GM21367 (cell line): ENCODE data around the gene SFRP4.
"Not testable (repeated sequence)": the region's sequence is repeated elsewhere in the genome, so short reads cannot be mapped to it uniquely, and the experiment has no call there.

ENCODE experiments used
- ATAC-seq: cut with Tn5 transposase; IDR thresholded peaks from one replicate; pipeline ENCODE4 v1.9.1; 2021; ENCODE audit not compliant: unreplicated experiment

SFRP4 gene

DNA sequence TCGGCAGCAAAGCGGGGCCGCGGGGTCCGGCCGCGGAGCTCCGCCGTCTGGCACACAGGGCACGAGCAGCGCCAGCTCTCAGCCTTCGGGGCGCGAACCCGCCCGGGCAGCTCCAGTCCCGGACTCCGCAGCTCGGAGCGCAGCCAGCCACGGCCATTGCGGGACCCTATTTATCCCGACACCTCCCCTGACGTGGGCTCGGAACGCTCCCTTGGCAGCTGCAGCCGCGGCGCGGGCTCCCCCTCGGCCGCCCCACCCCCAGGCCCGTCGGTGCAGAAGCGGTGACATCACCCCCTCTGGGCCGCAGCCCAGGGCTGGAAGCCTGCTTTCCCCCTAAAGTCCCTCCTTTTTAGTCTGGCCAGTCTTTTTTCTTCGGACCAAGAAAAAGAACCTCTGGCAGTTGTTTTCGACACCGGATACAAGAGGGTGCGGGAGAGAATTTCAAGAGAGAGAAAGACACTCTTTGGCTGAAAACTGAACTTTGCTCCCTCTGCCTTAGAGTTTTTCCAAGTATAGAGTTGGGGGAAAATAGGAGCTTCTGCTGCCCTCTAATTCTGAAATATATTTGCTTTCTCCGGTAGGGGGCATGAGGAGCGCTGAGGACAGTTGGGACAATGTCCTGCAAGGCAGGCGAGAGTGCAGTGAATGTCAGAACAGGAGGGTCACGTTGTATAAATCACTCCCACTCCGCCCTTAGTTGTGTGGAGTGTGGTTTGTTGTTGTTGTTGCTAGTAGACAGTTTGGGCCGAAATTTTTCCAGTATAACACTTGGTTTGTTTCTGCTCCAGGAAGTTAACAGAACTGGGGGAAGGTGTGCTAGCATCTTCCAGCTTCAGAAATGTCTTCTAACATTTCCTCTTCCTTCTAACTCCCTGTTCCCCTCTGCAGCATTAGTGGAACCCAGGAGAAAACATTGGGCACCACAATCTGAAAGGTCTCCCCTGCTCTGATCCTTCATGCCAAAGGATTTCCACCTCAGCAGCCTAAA lies at the start of gene SFRP4:
Gene SFRP4, minus strand, starts transcription at position 145 of the 988 bp plus-strand sequence. CDS start 280 bp downstream, outside the sequence.
- ATAC-seq: no peak

DNA sequence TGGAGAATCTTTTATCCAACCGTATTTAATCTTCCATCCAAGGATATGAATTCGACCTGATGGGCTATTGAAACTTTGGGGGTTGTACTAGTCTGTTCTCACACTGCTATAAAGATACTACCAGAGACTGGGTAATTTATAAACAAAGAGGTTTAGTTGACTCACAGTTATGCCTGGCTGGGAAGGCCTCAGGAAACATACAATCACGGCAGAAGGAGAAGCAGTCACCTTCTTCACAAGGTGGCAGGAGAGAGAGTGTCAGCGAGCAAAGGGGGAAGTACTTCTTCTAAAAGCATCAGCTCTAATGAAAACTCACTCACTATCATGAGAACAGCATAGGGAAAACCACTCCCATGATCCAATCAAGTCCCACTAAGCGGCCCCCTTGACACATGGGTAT lies 47.6 kb upstream of the SFRP4 start:
- ATAC-seq: no peak

DNA sequence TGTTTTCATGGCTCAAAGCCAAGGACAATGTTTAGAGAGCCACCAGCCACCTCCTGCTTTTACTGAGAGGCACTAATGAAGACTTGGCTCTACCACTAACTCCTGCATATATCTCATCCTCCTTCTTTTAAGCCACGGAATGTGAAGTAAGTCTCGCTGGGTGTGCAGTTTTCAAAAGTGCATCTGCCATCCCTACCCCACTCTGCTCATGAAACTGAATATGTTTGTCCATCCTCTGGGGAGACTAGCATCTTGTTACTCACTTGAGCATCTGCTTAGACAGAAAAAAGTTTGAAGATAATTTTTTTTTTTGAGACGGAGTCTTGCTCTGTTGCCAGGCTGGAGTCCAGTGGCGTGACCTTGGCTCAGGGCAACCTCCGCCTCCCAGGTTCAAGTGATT lies 44.6 kb upstream of the SFRP4 start:
- no peak for ATAC-seq

DNA sequence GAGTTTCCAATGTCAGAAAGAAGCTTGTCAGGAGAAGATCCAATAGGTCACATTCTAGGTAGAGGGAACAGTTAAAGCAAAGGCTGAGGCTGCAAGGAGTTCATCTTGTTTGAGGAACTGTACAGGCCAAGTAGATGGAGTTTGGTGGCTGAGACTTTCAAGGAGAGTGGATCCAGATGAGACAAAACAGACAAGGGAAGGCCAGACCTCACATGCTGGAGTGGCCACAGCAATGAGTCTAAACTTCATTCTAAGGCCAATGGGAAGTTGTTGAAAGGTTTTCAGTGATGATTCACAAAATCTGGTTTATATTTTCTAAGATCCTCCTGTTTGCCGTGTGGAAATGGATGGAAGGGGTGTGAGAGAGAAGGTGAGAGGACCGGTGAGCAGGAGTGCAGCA lies 43.9 kb upstream of the SFRP4 start:
- ATAC-seq: no peak

DNA sequence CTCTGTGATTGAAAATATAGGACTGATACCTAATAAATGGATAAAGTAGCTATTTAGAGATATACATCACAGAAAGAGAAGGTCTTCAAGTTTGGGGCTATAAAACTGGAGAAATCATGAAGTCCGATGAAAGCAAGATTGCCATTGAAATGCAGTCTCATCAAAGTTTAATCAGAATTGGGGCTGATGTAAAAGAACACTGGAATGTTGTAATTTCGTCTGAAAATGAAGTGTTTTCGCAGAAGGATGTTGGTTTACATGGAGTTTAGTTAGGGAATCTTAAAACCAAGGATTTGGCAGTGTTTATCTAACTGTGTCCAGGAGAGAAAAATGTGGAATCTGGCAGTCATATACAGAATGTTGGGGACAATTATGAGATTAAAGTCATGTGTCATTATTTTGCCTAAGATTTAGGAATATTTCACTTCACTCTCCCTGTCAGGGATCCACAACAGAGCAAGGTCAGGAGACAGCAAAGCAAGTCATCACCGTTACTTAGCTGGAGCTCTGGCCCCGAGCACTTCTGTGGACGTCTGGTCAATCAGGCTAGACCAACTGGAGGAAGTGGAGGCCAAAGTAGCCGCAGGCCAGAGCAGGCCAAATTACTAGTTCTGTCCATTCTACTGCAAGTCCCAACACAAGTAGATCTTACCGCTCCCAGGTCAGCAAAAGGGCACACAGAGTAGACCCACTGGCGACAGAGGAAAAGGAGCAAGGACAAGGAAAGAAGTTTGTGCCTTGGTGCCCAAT lies 40.8 kb upstream of the SFRP4 start:
- no peak for ATAC-seq

DNA sequence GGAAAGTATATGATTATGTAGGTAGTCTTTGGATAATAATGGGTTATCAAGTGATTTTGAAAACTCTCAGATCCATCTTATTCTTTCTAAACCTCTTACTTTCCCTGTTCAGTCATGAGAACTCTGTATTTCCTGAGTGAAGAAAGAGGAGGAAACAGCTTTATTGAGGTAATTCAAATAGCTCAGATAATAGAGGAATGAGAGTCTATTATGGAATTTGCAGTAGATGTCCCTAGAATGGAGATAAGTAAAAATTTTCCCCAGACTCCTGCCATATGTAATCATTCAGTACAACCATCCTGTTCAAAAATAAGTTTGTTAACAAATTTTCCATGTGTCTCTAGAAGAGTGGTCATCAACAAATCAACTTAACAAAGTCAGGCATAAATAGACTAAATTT lies 40.2 kb upstream of the SFRP4 start:
- no peak for ATAC-seq

DNA sequence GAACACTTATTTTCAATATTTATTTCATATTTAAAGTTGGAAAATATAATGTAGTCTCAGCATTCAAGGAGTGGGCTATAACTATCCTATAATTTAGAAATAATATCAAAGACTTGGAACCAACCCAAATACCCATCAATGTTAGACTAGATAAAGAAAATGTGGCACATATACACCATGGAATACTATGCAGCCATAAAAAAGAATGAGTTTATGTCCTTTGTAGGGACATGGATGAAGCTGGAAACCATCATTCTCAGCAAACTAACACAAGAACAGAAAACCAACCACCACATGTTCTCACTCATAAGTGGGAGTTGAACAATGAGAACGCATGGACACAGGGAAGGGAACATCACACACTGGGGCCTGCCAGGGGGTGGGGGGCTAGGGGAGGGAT lies 37.6 kb upstream of the SFRP4 start:
- not testable (repeated sequence) for ATAC-seq

DNA sequence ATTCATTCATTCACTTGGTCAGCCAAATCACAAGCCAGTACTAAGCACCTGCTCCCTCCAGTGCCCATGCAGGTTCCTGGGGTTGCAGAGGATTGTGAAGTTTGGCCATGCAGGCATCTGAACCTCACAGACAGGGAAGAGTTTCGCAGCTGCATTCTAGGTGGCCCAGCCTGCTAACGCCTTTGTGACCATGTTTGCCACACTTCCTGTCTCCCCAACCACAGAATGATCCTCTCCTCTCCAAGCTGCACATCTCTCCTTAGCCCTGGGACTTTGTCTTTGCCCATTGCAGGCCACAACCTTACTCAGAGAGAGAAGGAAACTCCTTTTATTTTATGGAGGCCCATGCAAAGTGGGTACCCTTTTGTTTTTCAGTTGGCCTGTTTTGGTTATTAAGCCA lies 35.6 kb upstream of the SFRP4 start:
- ATAC-seq: no peak

DNA sequence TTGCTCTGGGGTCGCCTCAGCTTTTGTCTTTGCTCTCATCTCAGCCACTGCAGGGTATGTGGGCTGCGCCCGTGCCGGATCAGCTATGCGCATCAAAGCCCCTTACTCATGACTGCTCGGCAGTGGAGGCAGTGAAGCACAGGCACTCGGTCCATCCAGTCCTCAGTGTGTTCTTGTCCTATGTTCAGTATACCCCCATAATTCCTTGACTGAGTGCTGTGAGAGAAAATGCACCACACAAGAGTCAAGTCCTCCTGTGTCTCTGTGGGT lies 31.3 kb upstream of the SFRP4 start:
- no peak for ATAC-seq

DNA sequence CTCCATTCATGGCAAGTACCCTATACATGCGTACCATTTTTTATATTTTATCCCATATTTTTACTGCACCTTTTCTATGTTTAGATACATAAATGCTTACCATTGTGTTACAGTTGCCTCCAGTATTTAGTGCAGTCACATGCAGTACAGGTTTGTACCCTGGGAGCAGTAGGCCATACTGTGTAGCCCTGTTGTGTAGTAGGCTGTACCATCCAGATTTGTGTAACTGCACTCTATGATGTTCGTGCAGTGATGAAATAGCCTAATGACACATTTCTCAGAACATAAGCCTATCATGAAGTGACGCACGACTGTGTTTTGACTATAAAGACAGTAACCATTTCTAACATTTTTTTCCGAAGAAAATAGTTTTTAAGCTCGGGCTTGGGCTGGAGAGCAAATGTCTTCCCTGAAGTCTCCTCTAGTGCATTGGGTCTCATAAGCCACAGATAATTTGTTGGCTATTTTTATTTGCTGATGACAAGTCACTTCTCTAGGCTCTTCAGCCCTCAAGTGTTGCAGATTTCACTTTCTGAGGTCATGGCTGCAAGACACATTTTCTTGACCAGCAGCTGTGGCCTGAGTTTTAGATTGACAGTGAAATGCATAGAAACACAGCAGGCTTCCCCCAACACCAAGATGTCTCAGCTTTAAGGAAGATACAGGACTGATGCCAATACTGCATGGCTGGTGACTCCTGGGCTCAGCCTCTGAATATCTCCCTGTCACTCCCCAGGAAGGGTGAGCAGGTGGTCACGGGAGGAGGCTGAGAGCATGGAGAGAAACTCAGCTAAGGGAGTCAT lies 30.7 kb upstream of the SFRP4 start:
- no peak for ATAC-seq

DNA sequence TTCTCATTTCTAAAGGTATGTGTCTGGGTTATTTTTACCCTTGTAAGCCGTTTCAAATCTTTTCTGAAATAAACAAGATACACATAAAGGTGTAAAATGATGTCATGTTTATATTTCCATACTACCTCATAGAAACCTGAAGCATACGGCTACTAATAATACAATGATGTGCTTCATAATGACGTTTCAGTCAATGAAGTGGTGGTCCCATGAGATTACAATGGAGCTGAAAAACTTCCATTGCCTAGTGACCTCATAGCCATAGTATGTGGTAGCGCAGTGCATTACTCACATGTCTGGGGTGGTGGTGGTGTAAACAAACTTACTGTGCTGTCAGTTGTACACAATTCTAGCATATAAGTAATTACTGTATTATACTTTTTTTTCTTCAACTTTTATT lies 28.7 kb upstream of the SFRP4 start:
- ATAC-seq: no peak

DNA sequence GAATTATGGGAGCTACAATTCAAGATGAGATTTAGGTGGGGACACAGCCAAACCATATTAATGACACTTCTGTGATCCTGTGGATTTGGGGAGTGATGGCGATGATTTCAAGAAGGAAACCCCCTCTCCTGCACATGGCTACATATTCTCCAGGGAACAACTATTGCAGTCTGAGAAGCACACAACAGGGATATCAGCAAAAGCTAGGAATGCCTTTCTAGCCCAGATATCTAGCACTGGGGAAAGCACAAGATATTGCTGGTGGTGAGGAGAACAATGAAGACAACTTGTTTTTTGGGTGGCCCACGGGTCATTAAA lies 28.1 kb upstream of the SFRP4 start:
- no peak for ATAC-seq

DNA sequence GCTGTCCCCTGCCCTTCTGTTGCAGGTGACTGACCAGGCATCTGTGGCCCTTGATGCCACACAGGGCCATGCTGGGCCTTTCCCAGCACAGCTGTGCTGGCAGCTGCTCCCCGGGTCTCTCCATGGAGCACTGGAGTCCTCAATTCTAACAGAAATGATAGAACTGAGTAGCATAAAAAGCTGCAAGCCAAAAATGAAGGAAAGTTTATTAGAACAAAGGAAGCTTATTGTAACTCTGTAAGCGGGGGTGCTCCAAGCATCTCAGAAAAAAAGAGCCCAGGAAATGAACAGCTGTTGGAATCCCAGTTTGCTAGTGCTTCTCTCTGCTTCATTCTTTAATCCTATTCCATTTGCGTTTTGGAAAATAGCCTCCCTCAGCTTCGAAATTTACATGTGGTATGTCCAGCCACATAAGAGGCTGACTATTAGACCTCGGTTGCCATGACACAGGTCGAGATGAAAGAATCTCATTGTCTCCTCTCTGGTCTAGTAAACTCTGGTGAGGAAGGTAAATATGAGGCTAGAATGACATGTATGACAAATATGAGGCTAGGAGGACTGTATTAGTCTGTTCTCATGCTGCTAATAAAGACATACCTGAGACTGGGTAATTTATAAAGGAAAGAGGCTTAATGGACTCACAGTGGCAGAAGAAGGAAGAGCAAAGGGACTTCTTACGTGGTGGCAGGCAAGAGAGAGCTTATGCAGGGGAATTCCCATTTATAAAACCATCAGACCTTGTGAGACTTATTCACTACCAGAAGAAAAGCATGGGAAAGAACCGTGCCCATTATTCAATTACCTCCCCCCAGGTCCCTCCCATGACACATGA lies 27.5 kb upstream of the SFRP4 start:
- no peak for ATAC-seq

DNA sequence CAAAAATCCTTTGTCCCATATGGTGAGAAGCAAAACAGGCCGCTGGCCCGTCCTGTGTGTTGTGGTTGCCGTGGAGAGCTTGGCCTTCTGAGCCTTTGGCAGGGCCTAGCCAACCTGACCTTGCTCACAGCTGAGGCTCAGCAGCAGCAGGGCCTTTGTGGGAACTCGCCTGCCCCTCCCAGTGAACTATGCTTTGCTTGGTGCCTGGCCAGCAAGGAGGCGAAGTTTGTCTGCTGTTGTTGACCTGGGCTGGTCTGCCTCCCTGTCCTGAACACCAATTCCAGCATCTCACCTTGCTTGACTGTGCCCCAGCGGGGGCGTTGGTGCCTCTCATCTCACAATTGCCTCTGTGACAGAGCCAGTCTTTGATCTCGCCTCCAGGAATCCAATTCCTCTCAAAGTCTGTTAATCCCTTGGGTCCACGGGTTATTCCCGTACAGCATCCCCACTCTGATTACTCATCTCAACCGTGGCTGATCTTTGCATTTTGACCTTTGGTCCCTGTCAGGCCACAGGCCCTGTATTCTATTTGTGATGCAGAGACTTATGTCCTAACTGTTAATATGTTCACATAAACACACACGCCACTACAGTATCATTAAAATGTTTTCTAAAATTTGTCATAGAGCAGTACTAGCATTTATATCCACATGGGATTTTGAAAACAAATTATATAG lies 26.5 kb upstream of the SFRP4 start:
- no peak for ATAC-seq

DNA sequence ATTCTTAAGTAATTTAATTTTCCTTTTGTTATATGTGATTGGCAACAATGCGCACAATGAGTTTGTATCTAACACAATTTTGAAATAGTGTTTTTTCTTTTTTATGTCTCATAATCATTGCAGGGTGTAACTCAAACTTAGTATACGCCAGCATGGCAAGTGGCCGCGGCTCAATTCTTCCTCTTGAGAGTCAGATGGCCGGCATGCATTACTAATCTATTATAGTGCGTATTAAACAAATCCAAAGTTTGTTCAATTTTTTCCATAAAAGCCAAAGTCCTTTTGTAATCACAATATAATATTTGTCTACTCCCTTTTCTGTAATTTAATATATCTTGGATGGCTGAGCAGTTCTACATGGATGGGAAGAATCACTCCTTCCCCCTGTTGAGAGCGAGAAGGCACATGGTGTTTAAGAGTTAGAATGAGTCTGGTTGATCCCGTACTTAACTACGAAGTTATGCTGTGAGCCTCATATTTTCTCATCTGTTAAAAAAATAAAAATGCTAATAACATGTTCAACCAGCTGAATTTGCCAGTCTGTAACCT lies 16.5 kb upstream of the SFRP4 start:
- no peak for ATAC-seq

DNA sequence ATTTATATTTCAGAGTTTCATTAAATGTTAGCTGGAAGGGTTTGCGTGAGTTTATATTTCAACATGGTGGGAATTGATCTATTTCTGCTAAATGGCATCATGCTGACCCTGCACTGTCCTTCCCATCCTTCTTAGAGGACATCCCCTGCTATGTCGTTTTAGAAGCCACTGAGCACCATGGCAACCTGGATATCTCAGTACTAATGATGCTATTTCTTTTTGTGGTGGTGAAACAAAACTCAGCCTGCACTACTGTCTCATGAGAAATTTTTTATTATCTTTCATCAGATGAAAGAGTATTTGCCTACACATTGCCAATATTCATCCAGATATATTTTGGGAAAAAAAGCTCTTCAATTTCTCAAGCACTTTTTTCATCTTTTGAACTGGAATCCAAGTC lies 15.9 kb upstream of the SFRP4 start:
- no peak for ATAC-seq

DNA sequence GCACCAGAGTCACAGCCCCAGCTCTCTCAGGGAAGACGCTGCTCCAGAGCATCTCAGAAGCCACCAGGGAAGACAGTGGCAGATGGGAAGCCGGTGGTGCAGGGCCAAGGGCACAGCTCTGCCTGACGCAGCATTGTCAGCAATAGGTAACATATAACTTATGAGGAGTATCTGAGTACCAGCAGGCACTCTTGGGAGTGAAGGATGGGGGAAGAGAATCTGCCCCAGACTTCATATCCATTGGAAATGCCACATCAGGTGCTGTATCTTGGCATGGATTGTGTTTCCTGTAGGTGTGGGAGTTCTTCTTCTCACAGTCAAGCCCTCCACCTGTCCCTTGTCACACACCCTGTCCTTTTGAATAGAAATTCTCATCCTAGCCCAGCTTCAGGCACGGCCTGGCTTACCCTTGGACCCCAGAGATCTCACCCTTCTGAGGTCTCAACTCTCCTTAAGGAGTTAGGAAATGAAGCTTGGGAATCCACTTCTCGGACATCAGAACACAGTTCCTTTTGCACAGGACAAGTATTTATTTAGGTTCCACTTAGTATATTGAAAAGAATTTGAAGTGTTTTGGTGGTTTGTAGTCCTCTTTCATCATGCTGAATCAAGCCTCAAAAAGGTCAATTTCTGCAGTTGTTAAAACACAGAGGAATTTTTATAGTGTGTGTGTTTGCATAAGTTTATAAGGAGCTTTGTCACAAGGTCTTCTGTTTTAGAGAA lies 13.8 kb upstream of the SFRP4 start:
- no peak for ATAC-seq

DNA sequence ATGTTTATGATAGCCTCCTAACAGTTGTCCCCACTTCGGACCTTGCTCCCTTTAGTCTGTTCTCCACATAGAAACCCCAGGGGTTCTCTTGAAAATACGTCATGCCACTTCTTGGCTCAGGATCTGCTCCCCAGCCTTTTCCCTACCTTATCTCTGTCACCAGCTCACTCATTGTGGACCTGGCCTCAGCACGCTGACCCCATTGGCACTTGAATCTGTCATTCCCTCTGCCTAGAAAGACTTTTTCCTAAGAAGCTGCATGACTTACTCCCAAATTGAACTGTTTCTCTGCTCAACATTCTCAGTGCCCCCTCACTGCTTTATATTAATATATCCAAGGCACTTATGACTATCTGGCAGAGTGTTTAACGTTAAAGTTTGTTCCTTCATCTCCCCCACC lies 12.3 kb upstream of the SFRP4 start:
- ATAC-seq: no peak

DNA sequence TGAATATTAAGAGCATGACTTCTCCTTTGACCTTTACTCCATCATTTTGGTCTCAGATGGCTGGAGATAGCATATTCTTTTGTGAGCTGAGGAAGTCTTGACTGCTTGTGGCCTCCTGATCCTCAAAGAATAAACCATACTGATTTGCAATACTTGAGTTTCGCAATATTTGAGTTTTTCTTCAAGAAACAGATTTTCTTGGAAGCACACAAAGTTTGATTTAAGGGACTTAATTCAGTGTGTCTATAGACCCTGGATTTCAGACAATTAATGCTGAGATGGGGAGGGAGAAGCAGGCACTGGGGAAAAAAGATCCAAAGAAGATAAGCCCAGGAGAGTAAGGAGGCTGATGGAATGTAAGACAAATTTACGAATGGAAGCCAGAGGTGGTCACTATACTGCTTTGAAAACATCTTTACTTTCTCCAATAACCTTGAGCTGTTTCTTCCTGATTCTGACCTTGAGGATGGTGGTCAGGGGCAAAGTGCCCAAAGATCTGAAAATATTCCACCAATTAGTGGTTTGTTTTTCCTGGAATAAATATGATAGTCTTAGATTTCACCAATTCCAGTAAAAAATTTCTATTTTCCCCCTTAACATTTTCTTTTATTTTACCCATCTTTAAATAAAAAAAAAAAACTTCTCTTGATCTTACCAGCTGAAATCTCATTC lies 11.3 kb upstream of the SFRP4 start:
- no peak for ATAC-seq
